HL-60 (cell line): ENCODE measurements around the gene SKIC3.

Experiments
- DNase-seq, 2 experiments: peaks; one replicate each; pipeline ENCODE4 v3.0.0-alpha.2; 2010 to 2020; ENCODE audit warnings: low read depth in 1 of 2, low spot score in 1 of 2
- H3K27ac ChIP-seq: fragments of 250-450 bp; sonication (Bioruptor Pico); replicated peaks from 2 replicates; pipeline ENCODE4 v1.5.1; 2020; ENCODE audit warnings: mild to moderate bottlenecking, moderate library complexity
- H3K27me3 ChIP-seq: fragments of 250-450 bp; sonication (Bioruptor Pico); 2 replicates; pipeline ENCODE4 v1.5.1; 2021; ENCODE audit warnings: mild to moderate bottlenecking, moderate library complexity; ENCODE audit not compliant: insufficient read depth, poor library complexity, severe bottlenecking
- H3K4me3 ChIP-seq: replicated peaks from 2 replicates; pipeline ENCODE4 v1.5.1; 2011; ENCODE audit warnings: mild to moderate bottlenecking, control low read depth, low read length; ENCODE audit not compliant: insufficient read depth
- GABPA ChIP-seq: IDR thresholded peaks from 2 replicates; pipeline ENCODE4 v1.6.1; 2012; ENCODE audit warnings: low read depth
- POLR2AphosphoS5 ChIP-seq: IDR thresholded peaks from 2 replicates; pipeline ENCODE4 v1.6.1; 2012; ENCODE audit warnings: low read depth
- SPI1 ChIP-seq: IDR thresholded peaks from 2 replicates; pipeline ENCODE4 v1.6.1; 2012; ENCODE audit warnings: low read depth, mild to moderate bottlenecking, borderline replicate concordance
- TF ChIP-seq, protein P1 (sequence below): IDR thresholded peaks from one replicate; pipeline ENCODE4 v1.5.1; 2011; ENCODE audit warnings: low read length, control low read depth, inconsistent platforms; ENCODE audit not compliant: insufficient read depth
- TF ChIP-seq, protein P2 (sequence below): IDR thresholded peaks from 2 replicates; pipeline ENCODE4 v1.6.1; 2012; ENCODE audit warnings: low read depth; ENCODE audit not compliant: insufficient replicate concordance

The SKIC3 gene

DNA sequence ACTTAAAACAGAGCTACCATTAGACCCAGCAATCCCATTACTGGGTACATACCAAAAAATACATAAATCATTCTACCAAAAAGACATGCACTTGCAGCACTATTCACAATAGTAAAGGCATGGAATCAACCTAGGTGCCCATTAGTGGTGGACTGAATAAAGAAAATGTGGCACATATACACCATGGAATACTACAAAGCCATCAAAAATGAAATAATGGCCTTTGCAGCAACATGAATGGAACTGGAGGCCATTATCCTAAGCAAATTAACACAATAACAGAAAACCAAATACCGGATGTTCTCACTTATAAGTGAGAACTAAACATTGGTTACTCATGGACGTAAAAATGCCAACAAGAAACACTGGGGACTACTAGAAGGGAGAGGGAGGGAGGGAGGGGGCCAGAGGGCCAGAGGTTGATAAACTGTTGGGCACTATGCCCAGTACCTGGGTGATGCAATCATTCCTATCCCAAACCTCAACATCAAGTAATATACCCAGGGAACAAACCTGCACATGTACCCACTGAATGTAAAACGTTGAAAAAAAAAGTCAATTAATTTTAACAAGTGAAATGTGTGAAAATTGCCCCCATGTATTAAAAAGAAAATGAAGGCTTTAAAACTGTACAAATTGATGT is 40.6 kb upstream of the SKIC3 start:
- TF ChIP-seq, protein P1, sequence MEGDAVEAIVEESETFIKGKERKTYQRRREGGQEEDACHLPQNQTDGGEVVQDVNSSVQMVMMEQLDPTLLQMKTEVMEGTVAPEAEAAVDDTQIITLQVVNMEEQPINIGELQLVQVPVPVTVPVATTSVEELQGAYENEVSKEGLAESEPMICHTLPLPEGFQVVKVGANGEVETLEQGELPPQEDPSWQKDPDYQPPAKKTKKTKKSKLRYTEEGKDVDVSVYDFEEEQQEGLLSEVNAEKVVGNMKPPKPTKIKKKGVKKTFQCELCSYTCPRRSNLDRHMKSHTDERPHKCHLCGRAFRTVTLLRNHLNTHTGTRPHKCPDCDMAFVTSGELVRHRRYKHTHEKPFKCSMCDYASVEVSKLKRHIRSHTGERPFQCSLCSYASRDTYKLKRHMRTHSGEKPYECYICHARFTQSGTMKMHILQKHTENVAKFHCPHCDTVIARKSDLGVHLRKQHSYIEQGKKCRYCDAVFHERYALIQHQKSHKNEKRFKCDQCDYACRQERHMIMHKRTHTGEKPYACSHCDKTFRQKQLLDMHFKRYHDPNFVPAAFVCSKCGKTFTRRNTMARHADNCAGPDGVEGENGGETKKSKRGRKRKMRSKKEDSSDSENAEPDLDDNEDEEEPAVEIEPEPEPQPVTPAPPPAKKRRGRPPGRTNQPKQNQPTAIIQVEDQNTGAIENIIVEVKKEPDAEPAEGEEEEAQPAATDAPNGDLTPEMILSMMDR, result no peak
- TF ChIP-seq POLR2AphosphoS5, result no peak
- TF ChIP-seq, protein P2, sequence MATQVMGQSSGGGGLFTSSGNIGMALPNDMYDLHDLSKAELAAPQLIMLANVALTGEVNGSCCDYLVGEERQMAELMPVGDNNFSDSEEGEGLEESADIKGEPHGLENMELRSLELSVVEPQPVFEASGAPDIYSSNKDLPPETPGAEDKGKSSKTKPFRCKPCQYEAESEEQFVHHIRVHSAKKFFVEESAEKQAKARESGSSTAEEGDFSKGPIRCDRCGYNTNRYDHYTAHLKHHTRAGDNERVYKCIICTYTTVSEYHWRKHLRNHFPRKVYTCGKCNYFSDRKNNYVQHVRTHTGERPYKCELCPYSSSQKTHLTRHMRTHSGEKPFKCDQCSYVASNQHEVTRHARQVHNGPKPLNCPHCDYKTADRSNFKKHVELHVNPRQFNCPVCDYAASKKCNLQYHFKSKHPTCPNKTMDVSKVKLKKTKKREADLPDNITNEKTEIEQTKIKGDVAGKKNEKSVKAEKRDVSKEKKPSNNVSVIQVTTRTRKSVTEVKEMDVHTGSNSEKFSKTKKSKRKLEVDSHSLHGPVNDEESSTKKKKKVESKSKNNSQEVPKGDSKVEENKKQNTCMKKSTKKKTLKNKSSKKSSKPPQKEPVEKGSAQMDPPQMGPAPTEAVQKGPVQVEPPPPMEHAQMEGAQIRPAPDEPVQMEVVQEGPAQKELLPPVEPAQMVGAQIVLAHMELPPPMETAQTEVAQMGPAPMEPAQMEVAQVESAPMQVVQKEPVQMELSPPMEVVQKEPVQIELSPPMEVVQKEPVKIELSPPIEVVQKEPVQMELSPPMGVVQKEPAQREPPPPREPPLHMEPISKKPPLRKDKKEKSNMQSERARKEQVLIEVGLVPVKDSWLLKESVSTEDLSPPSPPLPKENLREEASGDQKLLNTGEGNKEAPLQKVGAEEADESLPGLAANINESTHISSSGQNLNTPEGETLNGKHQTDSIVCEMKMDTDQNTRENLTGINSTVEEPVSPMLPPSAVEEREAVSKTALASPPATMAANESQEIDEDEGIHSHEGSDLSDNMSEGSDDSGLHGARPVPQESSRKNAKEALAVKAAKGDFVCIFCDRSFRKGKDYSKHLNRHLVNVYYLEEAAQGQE, result no peak
- no peak for TF ChIP-seq GABPA
- TF ChIP-seq SPI1, result no peak
- Histone ChIP-seq H3K4me3 (no peak overlapping the region), H3K27me3 (no peaks in the 10 kb centered on the region), H3K27ac (no peak overlapping the region)
- DNase-seq, result no peak

DNA sequence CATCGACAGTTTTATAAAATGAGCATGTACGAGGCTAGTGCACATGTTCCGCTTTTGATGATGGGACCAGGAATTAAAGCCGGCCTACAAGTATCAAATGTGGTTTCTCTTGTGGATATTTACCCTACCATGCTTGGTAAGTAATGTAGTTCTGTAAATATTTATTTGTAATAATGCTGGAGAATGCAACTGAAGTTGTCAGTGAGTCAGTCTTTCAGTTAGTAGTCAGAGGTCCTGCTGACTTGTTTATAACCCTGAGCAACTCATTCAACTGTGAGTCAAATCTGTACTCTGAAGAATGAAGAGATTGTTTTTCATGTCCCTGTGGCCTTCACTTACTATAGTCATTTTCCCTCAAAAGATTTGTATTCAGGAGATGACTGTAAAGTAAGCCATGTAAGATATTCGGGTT is 36.7 kb upstream of the SKIC3 start:
- TF ChIP-seq, protein P2, result no peak
- TF ChIP-seq GABPA (no peak), SPI1 (no peak), POLR2AphosphoS5 (no peak)
- TF ChIP-seq, protein P1, result no peak
- Histone ChIP-seq H3K27ac (no peak overlapping the region), H3K27me3 (no peaks in the 10 kb centered on the region), H3K4me3 (no peak overlapping the region)
- no peak for DNase-seq

DNA sequence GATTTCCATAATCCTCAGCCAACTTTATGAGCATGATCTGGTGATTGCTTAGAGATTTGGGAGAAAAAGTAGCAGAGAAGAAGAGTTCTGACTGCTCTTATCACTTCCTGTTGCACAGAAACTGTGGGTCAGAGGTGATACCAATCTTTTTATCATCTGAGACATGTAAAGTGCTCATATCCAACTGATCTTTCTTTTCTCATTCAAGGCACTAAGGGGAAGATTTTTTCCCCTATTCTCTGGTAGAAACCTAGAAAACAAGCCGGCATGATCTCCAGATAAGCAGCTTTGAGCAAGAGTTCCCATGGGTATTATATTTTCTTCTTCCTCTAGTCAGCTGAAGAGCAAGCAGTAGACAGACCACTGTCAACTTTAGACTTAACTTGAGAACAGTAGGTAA is 36.1 kb upstream of the SKIC3 start:
- H3K4me3 ChIP-seq, result no peak overlapping the region
- H3K27ac ChIP-seq, result no peak overlapping the region
- TF ChIP-seq, protein P1, result no peak
- TF ChIP-seq POLR2AphosphoS5 (no peak), SPI1 (no peak), GABPA (no peak)
- TF ChIP-seq, protein P2, result no peak
- DNase-seq, result no peak
- H3K27me3 ChIP-seq, result no peaks in the 10 kb centered on the region
